ENCODE results near the gene MGAT4B.

The MGAT4B gene

DNA sequence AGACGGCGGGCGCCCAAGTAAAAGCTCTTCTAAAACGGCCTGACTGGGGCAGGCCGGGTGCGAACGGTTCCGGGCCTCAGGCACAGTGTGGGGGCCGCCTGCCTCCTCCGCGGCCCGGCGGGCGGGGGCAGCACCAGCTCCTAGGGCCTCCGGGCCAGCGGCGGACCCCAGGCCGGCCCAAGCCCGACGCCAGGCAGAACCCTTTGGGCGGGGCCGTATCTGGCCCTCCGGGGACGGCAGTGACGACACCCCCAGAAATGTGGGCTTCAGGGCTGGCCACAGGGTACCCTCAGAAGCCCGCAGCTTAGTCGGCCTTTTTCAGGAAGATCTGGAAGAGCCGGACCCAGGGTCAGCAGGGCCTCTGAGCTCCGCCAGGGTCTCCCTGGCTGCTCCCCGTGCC is 8.9 kb downstream of the MGAT4B start:
- TF ChIP-seq, protein P1, sequence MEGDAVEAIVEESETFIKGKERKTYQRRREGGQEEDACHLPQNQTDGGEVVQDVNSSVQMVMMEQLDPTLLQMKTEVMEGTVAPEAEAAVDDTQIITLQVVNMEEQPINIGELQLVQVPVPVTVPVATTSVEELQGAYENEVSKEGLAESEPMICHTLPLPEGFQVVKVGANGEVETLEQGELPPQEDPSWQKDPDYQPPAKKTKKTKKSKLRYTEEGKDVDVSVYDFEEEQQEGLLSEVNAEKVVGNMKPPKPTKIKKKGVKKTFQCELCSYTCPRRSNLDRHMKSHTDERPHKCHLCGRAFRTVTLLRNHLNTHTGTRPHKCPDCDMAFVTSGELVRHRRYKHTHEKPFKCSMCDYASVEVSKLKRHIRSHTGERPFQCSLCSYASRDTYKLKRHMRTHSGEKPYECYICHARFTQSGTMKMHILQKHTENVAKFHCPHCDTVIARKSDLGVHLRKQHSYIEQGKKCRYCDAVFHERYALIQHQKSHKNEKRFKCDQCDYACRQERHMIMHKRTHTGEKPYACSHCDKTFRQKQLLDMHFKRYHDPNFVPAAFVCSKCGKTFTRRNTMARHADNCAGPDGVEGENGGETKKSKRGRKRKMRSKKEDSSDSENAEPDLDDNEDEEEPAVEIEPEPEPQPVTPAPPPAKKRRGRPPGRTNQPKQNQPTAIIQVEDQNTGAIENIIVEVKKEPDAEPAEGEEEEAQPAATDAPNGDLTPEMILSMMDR (IDR thresholded peaks at IDR 0.05; ENCODE audit: insufficient read depth, low read depth, low read length, missing control alignments) = no peak
- DNase-seq (ENCODE audit: low read depth) = no peak
- H3K4me3 ChIP-seq (ENCODE audit: low read depth, low read length) = no peak overlapping the region

DNA sequence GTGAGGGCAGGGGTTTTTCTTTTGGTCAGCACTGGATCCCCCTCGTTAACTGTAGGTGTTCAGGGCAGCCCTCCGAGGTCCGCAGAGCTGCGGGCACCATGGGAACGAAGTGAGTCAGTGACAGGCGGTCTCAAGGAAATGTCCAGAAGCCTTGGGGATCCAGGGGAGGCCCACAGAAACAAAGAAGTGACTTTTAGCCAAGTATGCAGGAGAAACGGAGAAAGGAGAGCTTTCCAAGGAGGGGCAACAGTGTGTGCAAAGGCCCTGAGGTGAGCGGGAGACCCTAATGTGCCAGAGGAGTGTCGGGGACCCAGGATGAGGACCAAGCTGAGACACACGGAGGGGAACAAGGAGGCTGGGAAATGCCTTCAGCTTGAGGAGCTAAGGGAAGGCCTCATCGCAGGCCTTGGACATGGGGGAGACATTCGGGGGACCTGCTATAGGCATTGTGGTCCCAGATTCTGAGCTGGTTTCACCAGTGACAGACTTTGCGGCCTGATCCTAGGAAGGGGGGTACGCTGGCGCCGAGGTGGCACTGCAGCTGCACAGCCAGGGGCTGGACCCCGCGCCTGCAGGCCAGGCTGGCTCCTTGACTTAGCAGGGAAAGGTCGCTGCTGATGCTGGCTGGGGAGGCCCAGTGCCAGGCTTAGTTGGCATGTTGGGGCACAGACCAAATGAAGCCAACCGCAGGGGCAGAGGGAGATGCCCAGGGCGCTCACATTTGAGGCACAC is 9.6 kb downstream of the MGAT4B start:
- peak overlapping the region; percentile 68 for H3K4me3 ChIP-seq (ENCODE audit: low read depth, low read length)
- no peak for DNase-seq (ENCODE audit: low read depth)
- TF ChIP-seq, protein P1 (IDR thresholded peaks at IDR 0.05; ENCODE audit: insufficient read depth, low read depth, low read length, missing control alignments) = no peak

DNA sequence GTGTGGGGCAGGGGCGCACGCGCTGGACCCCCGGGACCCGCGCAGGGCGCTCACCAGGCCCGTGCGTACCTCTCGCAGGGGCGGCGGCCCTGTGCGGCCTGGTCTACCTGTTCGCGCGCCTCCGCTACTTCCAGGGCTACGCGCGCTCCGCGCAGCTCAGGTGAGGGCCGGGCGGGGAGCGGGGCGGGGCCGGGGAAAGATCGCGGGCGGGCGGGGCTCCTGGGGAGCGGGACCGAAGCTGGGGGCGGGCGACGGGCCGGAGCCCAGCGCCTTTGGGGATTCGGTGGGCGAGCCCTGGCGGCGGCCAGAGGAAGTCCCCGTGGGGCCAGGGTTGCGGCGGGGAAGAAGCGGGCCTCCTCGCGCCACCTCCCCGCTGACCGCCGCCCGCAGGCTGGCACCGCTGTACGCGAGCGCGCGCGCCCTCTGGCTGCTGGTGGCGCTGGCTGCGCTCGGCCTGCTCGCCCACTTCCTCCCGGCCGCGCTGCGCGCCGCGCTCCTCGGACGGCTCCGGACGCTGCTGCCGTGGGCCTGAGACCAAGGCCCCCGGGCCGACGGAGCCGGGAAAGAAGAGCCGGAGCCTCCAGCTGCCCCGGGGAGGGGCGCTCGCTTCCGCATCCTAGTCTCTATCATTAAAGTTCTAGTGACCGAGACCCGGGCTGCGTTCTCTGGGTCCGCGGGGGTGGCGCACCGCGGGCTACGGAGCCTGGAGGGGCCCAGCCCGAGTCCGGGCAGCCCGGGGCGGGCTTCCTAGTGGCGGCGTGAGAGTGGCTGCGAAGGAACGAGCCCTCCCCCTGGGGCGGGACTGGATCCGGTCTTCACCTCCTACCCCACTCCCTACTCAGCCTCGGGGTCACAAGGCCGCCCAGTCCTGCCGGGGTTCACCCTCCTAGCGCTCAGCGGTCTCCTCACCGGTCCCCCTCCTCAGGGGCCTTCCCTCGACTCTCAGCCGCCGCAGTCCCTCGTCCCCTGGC is 10.5 kb downstream of the MGAT4B start:
- peak overlapping the region; percentile 68 for H3K4me3 ChIP-seq (ENCODE audit: low read depth, low read length)
- peak; percentile 90 for DNase-seq (ENCODE audit: low read depth)
- TF ChIP-seq, protein P1 (IDR thresholded peaks at IDR 0.05; ENCODE audit: insufficient read depth, low read depth, low read length, missing control alignments) = peak; percentile 68

DNA sequence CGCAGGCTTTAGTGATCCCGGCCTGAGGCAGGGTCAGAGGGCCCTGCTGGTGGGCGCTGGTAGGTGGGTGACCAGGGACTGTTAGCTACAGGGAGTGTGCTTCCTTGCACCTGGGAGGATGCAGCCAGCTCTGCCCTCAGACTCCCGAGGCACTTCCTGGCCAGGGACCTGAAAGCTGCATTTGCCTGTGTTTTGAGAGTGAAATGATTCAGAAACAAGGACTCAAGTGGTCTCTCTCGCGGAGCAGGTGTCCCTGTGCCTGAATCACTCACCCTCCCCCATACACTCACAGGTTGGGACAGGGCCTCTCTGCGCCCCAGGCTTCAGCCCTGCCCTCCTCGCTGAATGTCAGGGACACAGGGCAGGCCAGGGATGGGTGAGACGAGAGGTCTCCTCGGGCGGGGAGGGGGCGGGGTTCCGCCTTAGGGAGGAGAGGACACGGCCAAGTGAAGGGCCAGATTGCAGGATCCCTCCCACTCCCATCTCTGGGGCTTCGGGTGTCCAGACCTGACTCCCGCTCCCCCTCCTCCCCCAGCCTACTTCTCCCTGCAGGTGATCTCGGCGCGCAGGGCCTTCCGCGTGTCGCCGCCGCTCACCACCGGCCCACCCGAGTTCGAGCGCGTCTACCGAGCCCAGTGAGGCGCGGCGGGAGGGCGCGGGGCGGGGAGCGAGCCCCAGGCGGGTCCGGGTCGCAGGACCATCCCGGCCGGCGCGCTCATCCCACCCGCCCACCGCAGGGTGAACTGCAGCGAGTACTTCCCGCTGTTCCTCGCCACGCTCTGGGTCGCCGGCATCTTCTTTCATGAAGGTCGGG is 11.4 kb downstream of the MGAT4B start:
- no peak for DNase-seq (ENCODE audit: low read depth)
- TF ChIP-seq, protein P1 (IDR thresholded peaks at IDR 0.05; ENCODE audit: insufficient read depth, low read depth, low read length, missing control alignments) = no peak

DNA sequence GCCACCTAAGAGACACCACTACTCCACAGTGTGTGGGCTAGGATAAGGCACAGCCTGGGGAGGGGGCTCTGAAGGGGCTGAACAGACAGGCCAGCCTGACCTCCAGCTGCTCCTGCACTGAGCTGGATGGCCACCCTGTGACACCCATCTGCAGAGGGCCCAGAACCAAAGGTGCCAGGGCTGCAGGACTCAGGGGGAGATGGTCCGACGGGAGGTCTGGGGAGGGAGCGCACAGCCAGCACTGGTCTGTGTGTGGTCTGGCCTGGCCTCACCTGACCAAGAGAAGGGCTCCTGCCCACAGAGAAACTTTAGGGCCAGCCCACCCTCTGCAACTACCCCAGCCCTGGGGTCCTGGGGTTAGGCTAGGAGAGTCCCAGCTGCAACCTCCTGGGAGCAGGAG is 12.1 kb downstream of the MGAT4B start:
- DNase-seq (ENCODE audit: low read depth) = no peak
- no peak overlapping the region for H3K4me3 ChIP-seq (ENCODE audit: low read depth, low read length)
- TF ChIP-seq, protein P1 (IDR thresholded peaks at IDR 0.05; ENCODE audit: insufficient read depth, low read depth, low read length, missing control alignments) = no peak

More for the DNA sequence above, 11.4 kb downstream of the MGAT4B start:
- peak overlapping the region; percentile 68 for H3K4me3 ChIP-seq (ENCODE audit: low read depth, low read length)

DNA sequence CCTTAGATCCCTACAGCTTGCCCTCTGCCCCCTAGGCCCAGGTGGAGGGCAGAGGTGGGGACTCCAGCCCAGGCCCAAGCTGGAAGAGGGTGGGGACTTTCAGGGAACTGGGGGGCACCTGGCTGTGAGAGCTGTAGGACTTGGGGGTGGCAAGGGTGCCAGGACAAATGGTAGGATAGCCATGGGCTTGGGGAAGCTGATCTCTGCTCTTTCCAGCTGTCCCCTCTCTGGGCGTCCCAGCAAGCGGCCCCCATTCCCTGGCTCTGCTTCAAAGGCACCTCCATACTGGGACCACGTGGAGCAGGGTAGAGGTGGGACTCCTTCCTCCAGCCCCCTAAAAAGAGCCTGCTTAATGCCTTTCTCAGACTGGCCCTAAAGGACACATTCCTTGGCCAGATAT is 12.5 kb downstream of the MGAT4B start:
- no peak for DNase-seq (ENCODE audit: low read depth)
- TF ChIP-seq, protein P1 (IDR thresholded peaks at IDR 0.05; ENCODE audit: insufficient read depth, low read depth, low read length, missing control alignments) = no peak
- no peak overlapping the region for H3K4me3 ChIP-seq (ENCODE audit: low read depth, low read length)
